Spleen (tissue), 11 donors: ENCODE data around the gene ZMYND8. TPM values are rescaled to one million over a fixed set of nuclear protein-coding genes. Genes with fewer than 3 reads are reported as not detected.
"Not testable (repeated sequence)": the region's sequence is repeated elsewhere in the genome, so short reads cannot be mapped to it uniquely, and the experiment has no call there.

Experiments used
- DNase-seq: peaks from one replicate; pipeline ENCODE4 v3.0.0-alpha.2; 2020
- H3K27ac ChIP-seq, 8 donors: fragments of 200-600 bp; sonication (generic) in 7 of 8; 1 replicate in 4 of 8; 2 replicates in 4 of 8; pipeline versions ENCODE4 v1.5.0 to v1.8.0; 2016 to 2021; ENCODE audit warnings: inconsistent platforms in 4 of 8, mild to moderate bottlenecking in 4 of 8, moderate library complexity in 1 of 8
- H3K27me3 ChIP-seq, 7 donors: fragments of 200-600 bp; sonication (generic) in 6 of 7; replicated peaks in 1 of 7; 1 replicate in 4 of 7; 2 replicates in 3 of 7; pipeline versions ENCODE4 v1.5.0 to v1.8.0; 2016 to 2021; ENCODE audit warnings: inconsistent platforms in 3 of 7, mild to moderate bottlenecking in 1 of 7
- H3K36me3 ChIP-seq, 6 donors: fragments of 200-600 bp; sonication (generic) in 5 of 6; 1 replicate in 4 of 6; 2 replicates in 2 of 6; pipeline versions ENCODE4 v1.5.0 to v1.8.0; 2016 to 2021; ENCODE audit warnings: inconsistent platforms in 2 of 6
- H3K4me1 ChIP-seq, 6 donors: fragments of 200-600 bp; sonication (generic) in 5 of 6; 1 replicate in 3 of 6; 2 replicates in 3 of 6; pipeline versions ENCODE4 v1.5.0 to v1.8.0; 2016 to 2021; ENCODE audit warnings: inconsistent platforms in 3 of 6
- H3K4me3 ChIP-seq, 8 donors: fragments of 200-600 bp; sonication (generic) in 7 of 8; 1 replicate in 4 of 8; 2 replicates in 4 of 8; pipeline versions ENCODE4 v1.5.0 to v1.8.0; 2016 to 2021; ENCODE audit warnings: inconsistent platforms in 4 of 8, mild to moderate bottlenecking in 4 of 8, moderate library complexity in 2 of 8
- H3K9me3 ChIP-seq, 8 donors: fragments of 200-600 bp; sonication (generic) in 7 of 8; 1 replicate in 4 of 8; 2 replicates in 4 of 8; pipeline versions ENCODE4 v1.5.0 to v1.8.0; 2016 to 2021; ENCODE audit warnings: inconsistent platforms in 4 of 8
- CTCF ChIP-seq, 11 experiments: fragments of 200-600 bp in 7 of 11; fragments of 450-650 bp in 4 of 11; sonication (generic) in 4 of 11; IDR thresholded peaks in 8 of 11; conservative IDR thresholded peaks in 3 of 11; 1 replicate in 7 of 11; 2 replicates in 4 of 11; pipeline versions ENCODE4 v1.4.0 to v1.8.0; 2016 to 2021; ENCODE audit warnings: antibody characterized with exemption in 11 of 11, inconsistent platforms in 4 of 11, mild to moderate bottlenecking in 1 of 11
- POLR2A ChIP-seq, 3 donors: fragments of 450-650 bp; IDR thresholded peaks; one replicate each; pipeline ENCODE4 v1.5.1; 2017; ENCODE audit warnings: antibody characterized with exemption in 3 of 3, mild to moderate bottlenecking in 1 of 3
- POLR2AphosphoS5 ChIP-seq, 3 donors: sonication (generic); formaldehyde crosslinking; IDR thresholded peaks; one replicate each; pipeline ENCODE4 v1.5.1; 2017; ENCODE audit warnings: antibody characterized with exemption in 3 of 3
- WGBS, 5 donors: extraction: QIAGEN DNeasy Blood & Tissue Kit in 3 of 5; methylation state at CpG; one replicate each; pipeline versions ENCODE4 v1.1.5 to v1.1.7; 2013 to 2018; 5-methylcytosine and 5-hydroxymethylcytosine counted together
- intact Hi-C: fragments of 100-400 bp; cut with DNase I; formaldehyde crosslinking; loops from one replicate; pipeline ENCODE4 v1.15.0; 2023; ENCODE audit warnings: low total_unique reads
- polyA plus RNA-seq, 3 donors: library from polyadenylated mRNA; stranded (reverse); fragments of 200-250 nt; gene quantifications; one replicate each; pipeline ENCODE4 v1.2.1, GENCODE V29; 2013
- total RNA-seq, 7 donors: library from RNA; depleted of rRNA in 3 of 7; stranded (reverse); fragments of >200 nt in 3 of 7; fragmentation: NEBNext Ultra II Directional in 4 of 7; extraction: Animal tissue kit (Norgen Biotek cat#: 25700) in 4 of 7; gene quantifications; one replicate each; pipeline versions ENCODE4 v1.1.0 to v1.2.1, GENCODE V29; 2016 to 2021
- donor health status: healthy with polysubstance abuse.
- donor health status: DM: no; HTN: no; CAD: no; lungs with moderate emphysema.
- donor health status: DM: no; HTN: no; CAD: no.
- donor health status: Bipolar disorder and iron deficiency.
- donor health status: healthy.
- donor health status: DM: no; HTN: no; CAD: no.
- donor health status: DM: yes; HTN: yes; CAD: no.

Gene ZMYND8
- total and polyA plus RNA-seq, 10 donors: 12.5 to 64.0 (median 46.8) TPM

DNA sequence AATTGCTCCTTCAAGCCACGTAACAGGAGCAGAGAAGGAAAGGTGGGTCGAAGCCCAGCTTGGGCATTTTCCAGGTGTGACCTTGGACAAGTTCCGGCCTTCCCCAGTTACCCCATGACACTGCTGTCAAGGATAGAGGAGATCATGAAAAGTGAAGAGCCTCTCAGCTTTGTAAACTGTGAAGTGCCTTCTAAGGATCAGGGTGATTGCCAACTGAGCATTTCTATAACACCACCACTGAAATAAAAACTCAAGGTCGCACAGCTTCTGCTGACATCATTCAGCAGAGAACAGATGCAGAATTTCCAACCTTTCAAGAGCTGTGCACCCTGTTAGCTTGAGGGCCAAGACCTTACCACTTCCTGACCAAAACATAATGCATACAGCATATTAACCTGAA is 24.0 kb upstream of the ZMYND8 start:
- TF ChIP-seq POLR2AphosphoS5 (IDR thresholded peaks at IDR 0.05) (peak in 1 of 3 donors; percentile 35), POLR2A (IDR thresholded peaks at IDR 0.05) (no peak), CTCF (IDR thresholded peaks at IDR 0.05 in 8 of 11, conservative IDR thresholded peaks at IDR 0.05 in 3 of 11) (no peak)
- 63 to 79% (median 75%) methylated on average over 4 of the region's 4 CpGs for WGBS, 5 donors
- intact Hi-C loops: loop anchor here (5.0 to 10.0 kb wide), 2 partner anchors 183 to 626 kb away; no protein-coding TSS in a partner anchor

DNA sequence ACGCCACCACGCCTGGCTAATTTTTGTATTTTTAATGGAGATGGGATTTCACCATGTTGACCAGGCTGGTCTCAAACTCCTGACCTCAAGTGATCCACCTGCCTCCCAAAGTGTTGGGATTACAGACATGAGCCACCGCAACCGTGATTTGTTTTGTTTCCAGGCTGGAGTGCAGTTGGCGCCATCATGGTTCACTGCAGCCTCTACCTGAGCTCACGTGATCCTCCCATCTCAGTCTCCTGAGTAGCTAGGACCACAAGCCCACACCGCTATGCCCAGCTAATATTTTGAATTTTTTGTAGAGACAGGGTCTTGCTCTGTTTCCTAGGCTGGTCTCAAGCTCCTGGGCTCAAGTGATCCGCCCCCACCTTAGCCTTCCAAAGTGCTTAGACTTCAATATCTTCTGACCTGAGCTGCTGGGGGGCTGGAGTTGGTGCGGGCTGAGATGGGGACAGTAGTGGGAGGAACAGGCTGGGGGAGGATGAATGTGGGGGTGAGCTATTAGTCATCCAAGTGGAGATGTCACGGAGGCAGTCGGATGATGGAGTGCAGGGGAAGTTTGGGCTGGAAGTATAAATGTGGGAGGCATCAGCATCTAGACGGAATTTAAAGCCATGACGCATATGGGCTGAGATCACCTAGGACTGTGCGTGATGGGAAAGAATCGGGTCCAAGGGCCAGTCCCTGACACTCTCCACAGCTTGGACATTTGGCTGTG is 23.1 kb upstream of the ZMYND8 start:
- no peak for DNase-seq
- Histone ChIP-seq H3K27me3 (no peaks in the 10 kb centered on the region), H3K4me1 (peaks cover 11 to 39% (median 21%) of the 10 kb centered on the region in 6 donors), H3K4me3 (no peak overlapping the region), H3K9me3 (no peaks in the 10 kb centered on the region), H3K36me3 (no peaks in the 10 kb centered on the region), H3K27ac (peak overlapping the region in 6 of 8 donors; percentile 51 to 81 (median 61))
- intact Hi-C loops: loop anchor here (5.0 to 10.0 kb wide), 2 partner anchors 182 to 625 kb away; no protein-coding TSS in a partner anchor
- TF ChIP-seq POLR2A (IDR thresholded peaks at IDR 0.05) (no peak), POLR2AphosphoS5 (IDR thresholded peaks at IDR 0.05) (no peak), CTCF (IDR thresholded peaks at IDR 0.05 in 8 of 11, conservative IDR thresholded peaks at IDR 0.05 in 3 of 11) (no peak)
- 88 to 90% (median 90%) methylated on average over 15 of the region's 15 CpGs for WGBS, 5 donors

More for the DNA sequence above, 24.0 kb upstream of the ZMYND8 start:
- Histone ChIP-seq H3K27me3 (no peaks in the 10 kb centered on the region), H3K36me3 (no peaks in the 10 kb centered on the region), H3K4me3 (no peak overlapping the region), H3K27ac (peak overlapping the region; percentile 43 to 81 (median 56)), H3K4me1 (peaks cover 11 to 42% (median 22%) of the 10 kb centered on the region in 6 donors), H3K9me3 (no peaks in the 10 kb centered on the region)
- no peak for DNase-seq

- no peak overlapping the region for H3K4me3 ChIP-seq
- WGBS, 5 donors: 57 to 76% (median 60%) methylated on average over 4 of the region's 4 CpGs
- H3K27ac ChIP-seq: no peak overlapping the region
- no peaks in the 10 kb centered on the region for H3K27me3 ChIP-seq
- intact Hi-C loops: no loop called here
- no peaks in the 10 kb centered on the region for H3K36me3 ChIP-seq
- TF ChIP-seq POLR2A (IDR thresholded peaks at IDR 0.05): no peak
- TF ChIP-seq CTCF (IDR thresholded peaks at IDR 0.05 in 8 of 11, conservative IDR thresholded peaks at IDR 0.05 in 3 of 11): no peak
- no peak for TF ChIP-seq POLR2AphosphoS5 (IDR thresholded peaks at IDR 0.05)
- DNase-seq: no peak
- no peaks in the 10 kb centered on the region for H3K9me3 ChIP-seq
- H3K4me1 ChIP-seq: peaks cover 0 to 17% (median 0%) of the 10 kb centered on the region in 6 donors
Observed at GRCh38 chr20:47377122-47377722, 20.7 kb upstream of the ZMYND8 start.

DNA sequence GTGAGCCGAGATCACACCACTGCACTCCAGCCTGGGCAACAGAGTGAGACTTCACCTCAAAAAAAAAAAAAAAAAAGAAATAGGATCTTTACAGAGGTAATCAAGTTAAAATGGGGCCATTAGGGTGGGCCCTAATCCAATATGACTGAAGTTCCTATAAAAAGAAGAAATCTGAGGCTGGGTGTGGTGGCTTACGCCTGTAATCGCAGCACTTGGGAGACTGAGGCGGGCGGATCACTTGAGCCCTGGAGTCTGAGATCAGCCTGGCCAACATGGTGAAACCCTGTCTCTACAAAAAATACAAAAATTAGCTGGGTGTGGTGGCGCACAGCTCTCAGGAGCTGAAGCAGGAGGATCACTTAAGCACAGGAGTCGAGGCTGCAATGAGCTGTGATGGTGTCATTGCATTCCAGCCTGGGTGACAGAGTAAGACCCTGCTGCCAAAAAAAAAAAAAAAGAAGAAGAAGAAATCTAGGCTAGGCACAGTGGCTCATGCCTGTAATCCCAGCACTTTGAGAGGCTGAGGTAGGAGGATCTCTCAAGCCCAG is 19.7 kb upstream of the ZMYND8 start:
- H3K36me3 ChIP-seq, H3K4me3 ChIP-seq, DNase-seq, intact Hi-C loops, H3K9me3 ChIP-seq, H3K27ac ChIP-seq, H3K27me3 ChIP-seq: not testable (repeated sequence)
- 93 to 98% (median 96%) methylated on average over 7 of the region's 7 CpGs for WGBS, 5 donors
- peaks cover 0 to 13% (median 0%) of the 10 kb centered on the region in 6 donors for H3K4me1 ChIP-seq

GRCh38 chr20:47374121-47374520 is 17.6 kb upstream of the ZMYND8 start:
- intact Hi-C loops, H3K27ac ChIP-seq, H3K36me3 ChIP-seq, H3K27me3 ChIP-seq, DNase-seq, H3K4me1 ChIP-seq, H3K9me3 ChIP-seq, H3K4me3 ChIP-seq: not testable (repeated sequence)
- WGBS, 5 donors: 91 to 99% (median 97%) methylated on average over 8 of the region's 8 CpGs
